GM23338 (cell line): ENCODE results near the gene UFM1. TPM values are rescaled to one million over a fixed set of nuclear protein-coding genes. Genes with fewer than 3 reads are reported as not detected.

Experiments
- ATAC-seq: fragments of 200-7000 bp; cut with Tn5 transposase; 3 replicates; pipeline ENCODE4 v1.9.1; 2020
- DNase-seq: peaks from one replicate; pipeline ENCODE4 v3.0.0-alpha.2; 2015; ENCODE audit warnings: low spot score
- H2AFZ ChIP-seq: fragments of 200-600 bp; sonication (generic); 2 replicates; pipeline ENCODE4 v1.8.0; 2016; ENCODE audit warnings: antibody characterized with exemption, mild to moderate bottlenecking, moderate library complexity
- H3F3A ChIP-seq: fragments of 200-600 bp; sonication (generic); replicated peaks from 2 replicates; pipeline ENCODE4 v1.8.0; 2017; ENCODE audit warnings: antibody characterized with exemption, mixed run types, low read depth
- H3K27ac ChIP-seq: fragments of 200-600 bp; sonication (generic); 2 replicates; pipeline ENCODE4 v1.6.1; 2016; ENCODE audit warnings: low read depth
- H3K27me3 ChIP-seq: fragments of 200-600 bp; sonication (generic); 2 replicates; pipeline ENCODE4 v1.8.0; 2016; ENCODE audit warnings: mild to moderate bottlenecking, mixed run types, moderate library complexity; ENCODE audit not compliant: insufficient read depth
- H3K36me3 ChIP-seq: fragments of 200-600 bp; sonication (generic); 2 replicates; pipeline ENCODE4 v1.8.0; 2016; ENCODE audit warnings: mild to moderate bottlenecking; ENCODE audit not compliant: insufficient read depth
- H3K4me1 ChIP-seq: fragments of 200-600 bp; sonication (generic); 2 replicates; pipeline ENCODE4 v1.8.0; 2016; ENCODE audit warnings: mild to moderate bottlenecking, moderate library complexity; ENCODE audit not compliant: insufficient read depth
- H3K4me2 ChIP-seq: fragments of 200-600 bp; sonication (generic); 2 replicates; pipeline ENCODE4 v1.7.1; 2017; ENCODE audit warnings: mixed run types
- H3K4me3 ChIP-seq: fragments of 200-600 bp; sonication (generic); 2 replicates; pipeline ENCODE4 v1.6.1; 2016; ENCODE audit warnings: mixed run types
- H3K79me2 ChIP-seq: fragments of 200-600 bp; sonication (generic); replicated peaks from 2 replicates; pipeline ENCODE4 v1.8.0; 2017; ENCODE audit warnings: mild to moderate bottlenecking; ENCODE audit not compliant: insufficient read depth
- H3K9me2 ChIP-seq: fragments of 200-600 bp; sonication (generic); 2 replicates; pipeline ENCODE4 v1.8.0; 2017; ENCODE audit not compliant: insufficient read depth
- H4K20me1 ChIP-seq: fragments of 200-600 bp; sonication (generic); replicated peaks from 2 replicates; pipeline ENCODE4 v1.8.0; 2017; ENCODE audit warnings: mild to moderate bottlenecking; ENCODE audit not compliant: insufficient read depth
- H3K27ac Mint-ChIP-seq: 2 replicates; pipeline ENCODE4 v1.8.0; 2020; ENCODE audit warnings: inconsistent platforms, mild to moderate bottlenecking, moderate library complexity, mixed read lengths
- H3K27me3 Mint-ChIP-seq: 3 replicates; pipeline ENCODE4 v1.8.0; 2022; ENCODE audit warnings: low read depth, mild to moderate bottlenecking, moderate library complexity, mixed read lengths, inconsistent platforms; ENCODE audit not compliant: insufficient read depth, poor library complexity
- H3K36me3 Mint-ChIP-seq: 3 replicates; pipeline ENCODE4 v1.8.0; 2021; ENCODE audit warnings: low read depth, mild to moderate bottlenecking, inconsistent platforms, moderate library complexity, mixed read lengths
- H3K4me1 Mint-ChIP-seq: 3 replicates; pipeline ENCODE4 v1.8.0; 2020; ENCODE audit warnings: mild to moderate bottlenecking, inconsistent platforms, mixed read lengths
- H3K4me3 Mint-ChIP-seq: 3 replicates; pipeline ENCODE4 v1.8.0; 2021; ENCODE audit warnings: moderate library complexity, mild to moderate bottlenecking, inconsistent platforms, mixed read lengths
- H3K9me3 Mint-ChIP-seq: 3 replicates; pipeline ENCODE4 v1.8.0; 2020; ENCODE audit warnings: moderate library complexity, mild to moderate bottlenecking, inconsistent platforms, mixed read lengths
- CREB1 ChIP-seq: fragments of 250-450 bp; sonication (Bioruptor Pico); IDR thresholded peaks from 2 replicates; pipeline ENCODE4 v1.5.0; 2020; ENCODE audit warnings: low read depth, mild to moderate bottlenecking, moderate library complexity
- NANOG ChIP-seq: IDR thresholded peaks from 2 replicates; pipeline ENCODE4 v1.6.1; 2016; ENCODE audit warnings: antibody characterized with exemption, borderline replicate concordance
- ZNF114 ChIP-seq: fragments of 250-450 bp; sonication (Bioruptor Pico); IDR thresholded peaks from 2 replicates; pipeline ENCODE4 v1.5.0; 2020; ENCODE audit warnings: mild to moderate bottlenecking, moderate library complexity
- ZNF331 ChIP-seq: fragments of 250-450 bp; sonication (Bioruptor Pico); IDR thresholded peaks from 2 replicates; pipeline ENCODE4 v1.5.0; 2020; ENCODE audit warnings: low read depth, mild to moderate bottlenecking, moderate library complexity
- polyA plus RNA-seq: library from polyadenylated mRNA; unstranded; fragments of >200 nt; fragmentation: Nextera tagmentation; extraction: Ambion mirVana; gene quantifications from 2 replicates; pipeline ENCODE4 v1.2.1, GENCODE V29; 2016
- total RNA-seq: library from RNA; depleted of rRNA; stranded (reverse); fragments of >200 nt; shearing (Covaris generic); gene quantifications from 2 replicates; pipeline ENCODE4 v1.2.3, GENCODE V29; 2014
- TF ChIP-seq, protein P1 (sequence below): fragments of 250-450 bp; sonication (Bioruptor Pico); IDR thresholded peaks from 2 replicates; pipeline ENCODE4 v1.5.0; 2020; ENCODE audit warnings: mild to moderate bottlenecking, moderate library complexity

The UFM1 gene
- total and polyA plus RNA-seq, 2 experiments from 2014 or later, result 57.0 to 77.1 TPM

DNA sequence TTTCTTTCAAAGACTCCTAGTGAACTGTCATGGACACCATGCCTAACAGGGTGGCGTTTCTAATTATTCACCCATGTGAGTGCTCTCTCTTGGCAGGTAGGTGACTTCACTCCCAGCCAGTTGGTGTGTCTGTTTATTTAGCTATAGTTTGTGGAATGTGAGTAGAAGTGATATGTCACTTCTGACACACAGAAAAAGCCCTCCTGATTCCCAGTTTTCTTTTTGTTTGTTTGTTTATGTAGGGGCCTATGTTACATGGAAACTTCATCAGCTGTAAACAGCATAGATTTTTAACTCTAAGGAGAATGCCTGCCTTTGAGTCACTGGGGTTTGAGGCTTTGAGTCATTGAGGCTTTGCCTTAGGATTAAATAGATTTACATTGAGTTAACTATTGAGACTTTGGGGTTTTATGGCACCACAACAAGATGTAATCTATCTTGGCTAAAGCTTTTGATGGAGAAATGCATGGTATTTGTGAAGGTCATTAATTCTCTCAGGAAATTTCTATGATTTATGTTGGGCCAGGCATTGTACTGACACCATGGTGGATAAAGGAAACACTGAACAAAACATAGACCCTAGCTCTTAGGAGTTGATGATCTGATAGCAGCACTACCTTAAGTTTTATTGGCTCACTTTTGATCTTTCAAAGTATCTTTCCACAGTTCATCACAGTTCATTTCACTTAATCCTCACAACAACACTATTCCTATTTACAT is 45.3 kb downstream of the UFM1 start:
- no peak overlapping the region for H3K27ac Mint-ChIP-seq
- Histone ChIP-seq H2AFZ (peak overlapping the region; percentile 61), H3F3A (no peaks in the 10 kb centered on the region), H3K4me2 (no peak overlapping the region), H3K4me3 (no peak overlapping the region), H3K79me2 (no peaks in the 10 kb centered on the region), H3K27me3 (no peaks in the 10 kb centered on the region), H4K20me1 (no peaks in the 10 kb centered on the region), H3K36me3 (no peaks in the 10 kb centered on the region), H3K4me1 (no peaks in the 10 kb centered on the region), H3K27ac (no peak overlapping the region), H3K9me2 (no peaks in the 10 kb centered on the region)
- H3K4me3 Mint-ChIP-seq, result no peak overlapping the region
- H3K36me3 Mint-ChIP-seq, result no peaks in the 10 kb centered on the region
- H3K9me3 Mint-ChIP-seq, result no peaks in the 10 kb centered on the region
- no peak for DNase-seq
- H3K27me3 Mint-ChIP-seq, result no peaks in the 10 kb centered on the region
- no peaks in the 10 kb centered on the region for H3K4me1 Mint-ChIP-seq
- TF ChIP-seq CREB1, result no peak
- TF ChIP-seq NANOG, result no peak
- no peak for ATAC-seq

DNA sequence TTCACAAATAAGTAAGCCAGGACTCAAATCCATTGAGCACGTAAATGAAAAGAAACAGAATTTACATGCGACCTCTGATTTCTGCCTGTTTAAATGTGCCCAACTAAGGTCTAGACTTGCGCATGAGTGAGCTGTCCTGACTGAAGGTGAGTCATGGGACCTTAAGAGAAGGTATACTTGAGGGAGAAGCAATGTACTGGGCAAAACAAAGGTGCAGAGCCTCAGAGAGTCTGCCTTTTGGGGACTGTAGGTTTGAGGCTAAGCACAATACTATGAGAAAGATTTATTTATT is 45.8 kb downstream of the UFM1 start:
- Histone ChIP-seq H3K36me3 (no peaks in the 10 kb centered on the region), H3K9me2 (no peaks in the 10 kb centered on the region), H3K4me3 (no peak overlapping the region), H3F3A (no peaks in the 10 kb centered on the region), H3K79me2 (no peaks in the 10 kb centered on the region), H3K27ac (no peak overlapping the region), H3K27me3 (no peaks in the 10 kb centered on the region), H4K20me1 (no peaks in the 10 kb centered on the region), H3K4me1 (no peaks in the 10 kb centered on the region), H3K4me2 (no peak overlapping the region), H2AFZ (peak overlapping the region; percentile 61)
- ATAC-seq (no peak), DNase-seq (no peak)
- no peak overlapping the region for H3K27ac Mint-ChIP-seq
- no peaks in the 10 kb centered on the region for H3K4me1 Mint-ChIP-seq
- TF ChIP-seq ZNF331 (CRISPR knock-in tag) (no peak), CREB1 (no peak), ZNF114 (CRISPR knock-in tag) (no peak)
- TF ChIP-seq, protein P1, sequence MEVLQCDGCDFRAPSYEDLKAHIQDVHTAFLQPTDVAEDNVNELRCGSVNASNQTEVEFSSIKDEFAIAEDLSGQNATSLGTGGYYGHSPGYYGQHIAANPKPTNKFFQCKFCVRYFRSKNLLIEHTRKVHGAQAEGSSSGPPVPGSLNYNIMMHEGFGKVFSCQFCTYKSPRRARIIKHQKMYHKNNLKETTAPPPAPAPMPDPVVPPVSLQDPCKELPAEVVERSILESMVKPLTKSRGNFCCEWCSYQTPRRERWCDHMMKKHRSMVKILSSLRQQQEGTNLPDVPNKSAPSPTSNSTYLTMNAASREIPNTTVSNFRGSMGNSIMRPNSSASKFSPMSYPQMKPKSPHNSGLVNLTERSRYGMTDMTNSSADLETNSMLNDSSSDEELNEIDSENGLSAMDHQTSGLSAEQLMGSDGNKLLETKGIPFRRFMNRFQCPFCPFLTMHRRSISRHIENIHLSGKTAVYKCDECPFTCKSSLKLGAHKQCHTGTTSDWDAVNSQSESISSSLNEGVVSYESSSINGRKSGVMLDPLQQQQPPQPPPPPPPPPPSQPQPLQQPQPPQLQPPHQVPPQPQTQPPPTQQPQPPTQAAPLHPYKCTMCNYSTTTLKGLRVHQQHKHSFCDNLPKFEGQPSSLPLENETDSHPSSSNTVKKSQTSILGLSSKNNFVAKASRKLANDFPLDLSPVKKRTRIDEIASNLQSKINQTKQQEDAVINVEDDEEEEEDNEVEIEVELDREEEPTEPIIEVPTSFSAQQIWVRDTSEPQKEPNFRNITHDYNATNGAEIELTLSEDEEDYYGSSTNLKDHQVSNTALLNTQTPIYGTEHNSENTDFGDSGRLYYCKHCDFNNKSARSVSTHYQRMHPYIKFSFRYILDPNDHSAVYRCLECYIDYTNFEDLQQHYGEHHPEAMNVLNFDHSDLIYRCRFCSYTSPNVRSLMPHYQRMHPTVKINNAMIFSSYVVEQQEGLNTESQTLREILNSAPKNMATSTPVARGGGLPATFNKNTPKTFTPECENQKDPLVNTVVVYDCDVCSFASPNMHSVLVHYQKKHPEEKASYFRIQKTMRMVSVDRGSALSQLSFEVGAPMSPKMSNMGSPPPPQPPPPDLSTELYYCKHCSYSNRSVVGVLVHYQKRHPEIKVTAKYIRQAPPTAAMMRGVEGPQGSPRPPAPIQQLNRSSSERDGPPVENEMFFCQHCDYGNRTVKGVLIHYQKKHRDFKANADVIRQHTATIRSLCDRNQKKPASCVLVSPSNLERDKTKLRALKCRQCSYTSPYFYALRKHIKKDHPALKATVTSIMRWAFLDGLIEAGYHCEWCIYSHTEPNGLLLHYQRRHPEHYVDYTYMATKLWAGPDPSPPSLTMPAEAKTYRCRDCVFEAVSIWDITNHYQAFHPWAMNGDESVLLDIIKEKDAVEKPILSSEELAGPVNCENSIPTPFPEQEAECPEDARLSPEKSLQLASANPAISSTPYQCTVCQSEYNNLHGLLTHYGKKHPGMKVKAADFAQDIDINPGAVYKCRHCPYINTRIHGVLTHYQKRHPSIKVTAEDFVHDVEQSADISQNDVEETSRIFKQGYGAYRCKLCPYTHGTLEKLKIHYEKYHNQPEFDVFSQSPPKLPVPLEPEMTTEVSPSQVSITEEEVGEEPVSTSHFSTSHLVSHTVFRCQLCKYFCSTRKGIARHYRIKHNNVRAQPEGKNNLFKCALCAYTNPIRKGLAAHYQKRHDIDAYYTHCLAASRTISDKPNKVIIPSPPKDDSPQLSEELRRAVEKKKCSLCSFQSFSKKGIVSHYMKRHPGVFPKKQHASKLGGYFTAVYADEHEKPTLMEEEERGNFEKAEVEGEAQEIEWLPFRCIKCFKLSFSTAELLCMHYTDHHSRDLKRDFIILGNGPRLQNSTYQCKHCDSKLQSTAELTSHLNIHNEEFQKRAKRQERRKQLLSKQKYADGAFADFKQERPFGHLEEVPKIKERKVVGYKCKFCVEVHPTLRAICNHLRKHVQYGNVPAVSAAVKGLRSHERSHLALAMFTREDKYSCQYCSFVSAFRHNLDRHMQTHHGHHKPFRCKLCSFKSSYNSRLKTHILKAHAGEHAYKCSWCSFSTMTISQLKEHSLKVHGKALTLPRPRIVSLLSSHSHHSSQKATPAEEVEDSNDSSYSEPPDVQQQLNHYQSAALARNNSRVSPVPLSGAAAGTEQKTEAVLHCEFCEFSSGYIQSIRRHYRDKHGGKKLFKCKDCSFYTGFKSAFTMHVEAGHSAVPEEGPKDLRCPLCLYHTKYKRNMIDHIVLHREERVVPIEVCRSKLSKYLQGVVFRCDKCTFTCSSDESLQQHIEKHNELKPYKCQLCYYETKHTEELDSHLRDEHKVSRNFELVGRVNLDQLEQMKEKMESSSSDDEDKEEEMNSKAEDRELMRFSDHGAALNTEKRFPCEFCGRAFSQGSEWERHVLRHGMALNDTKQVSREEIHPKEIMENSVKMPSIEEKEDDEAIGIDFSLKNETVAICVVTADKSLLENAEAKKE (CRISPR knock-in tag), result no peak
- no peaks in the 10 kb centered on the region for H3K27me3 Mint-ChIP-seq
- no peaks in the 10 kb centered on the region for H3K36me3 Mint-ChIP-seq
- H3K9me3 Mint-ChIP-seq, result no peaks in the 10 kb centered on the region
- no peak overlapping the region for H3K4me3 Mint-ChIP-seq
